ENCODE measurements around the gene SLC9A5. TPM values are rescaled to one million over a fixed set of nuclear protein-coding genes. Genes with fewer than 3 reads are reported as not detected.

The SLC9A5 gene
- total RNA-seq, 1 donor from 2014 or later: 1.4 TPM

DNA sequence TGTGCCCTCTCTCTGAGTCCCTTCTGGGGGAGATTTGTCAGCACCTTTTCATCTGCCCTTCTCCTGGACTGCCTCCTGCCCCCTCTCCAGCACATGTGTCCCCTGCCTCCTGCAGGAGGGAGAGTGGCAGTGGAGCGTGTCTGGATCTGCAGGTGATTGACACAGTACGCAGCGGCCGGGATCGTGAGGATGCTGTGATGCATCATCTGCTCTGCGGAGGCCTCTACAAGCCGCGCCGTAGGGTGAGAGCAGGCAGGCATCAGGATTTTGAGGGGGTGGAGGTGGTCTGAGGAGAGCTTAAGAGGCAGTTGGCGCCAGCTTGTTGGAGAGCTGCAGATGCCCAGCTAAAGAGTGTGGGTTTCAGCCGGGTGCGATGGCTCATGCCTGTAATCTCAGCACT lies 10.9 kb downstream of the SLC9A5 start:
- Mint-ChIP-seq H3K9me3 (ENCODE audit: unreplicated experiment) (no peaks in the 10 kb centered on the region), H3K4me1 (ENCODE audit: low read depth, unreplicated experiment) (peaks cover 7% of the 10 kb centered on the region), H3K36me3 (ENCODE audit: unreplicated experiment) (peaks cover 7% of the 10 kb centered on the region), H3K4me3 (ENCODE audit: unreplicated experiment) (no peak overlapping the region), H3K27me3 (ENCODE audit: unreplicated experiment) (peaks cover 3% of the 10 kb centered on the region), H3K27ac (ENCODE audit: unreplicated experiment) (no peak overlapping the region)
- no peak for DNase-seq
- TF ChIP-seq, protein P1, sequence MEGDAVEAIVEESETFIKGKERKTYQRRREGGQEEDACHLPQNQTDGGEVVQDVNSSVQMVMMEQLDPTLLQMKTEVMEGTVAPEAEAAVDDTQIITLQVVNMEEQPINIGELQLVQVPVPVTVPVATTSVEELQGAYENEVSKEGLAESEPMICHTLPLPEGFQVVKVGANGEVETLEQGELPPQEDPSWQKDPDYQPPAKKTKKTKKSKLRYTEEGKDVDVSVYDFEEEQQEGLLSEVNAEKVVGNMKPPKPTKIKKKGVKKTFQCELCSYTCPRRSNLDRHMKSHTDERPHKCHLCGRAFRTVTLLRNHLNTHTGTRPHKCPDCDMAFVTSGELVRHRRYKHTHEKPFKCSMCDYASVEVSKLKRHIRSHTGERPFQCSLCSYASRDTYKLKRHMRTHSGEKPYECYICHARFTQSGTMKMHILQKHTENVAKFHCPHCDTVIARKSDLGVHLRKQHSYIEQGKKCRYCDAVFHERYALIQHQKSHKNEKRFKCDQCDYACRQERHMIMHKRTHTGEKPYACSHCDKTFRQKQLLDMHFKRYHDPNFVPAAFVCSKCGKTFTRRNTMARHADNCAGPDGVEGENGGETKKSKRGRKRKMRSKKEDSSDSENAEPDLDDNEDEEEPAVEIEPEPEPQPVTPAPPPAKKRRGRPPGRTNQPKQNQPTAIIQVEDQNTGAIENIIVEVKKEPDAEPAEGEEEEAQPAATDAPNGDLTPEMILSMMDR (IDR thresholded peaks at IDR 0.05; ENCODE audit: partially characterized antibody, unreplicated experiment): no peak

DNA sequence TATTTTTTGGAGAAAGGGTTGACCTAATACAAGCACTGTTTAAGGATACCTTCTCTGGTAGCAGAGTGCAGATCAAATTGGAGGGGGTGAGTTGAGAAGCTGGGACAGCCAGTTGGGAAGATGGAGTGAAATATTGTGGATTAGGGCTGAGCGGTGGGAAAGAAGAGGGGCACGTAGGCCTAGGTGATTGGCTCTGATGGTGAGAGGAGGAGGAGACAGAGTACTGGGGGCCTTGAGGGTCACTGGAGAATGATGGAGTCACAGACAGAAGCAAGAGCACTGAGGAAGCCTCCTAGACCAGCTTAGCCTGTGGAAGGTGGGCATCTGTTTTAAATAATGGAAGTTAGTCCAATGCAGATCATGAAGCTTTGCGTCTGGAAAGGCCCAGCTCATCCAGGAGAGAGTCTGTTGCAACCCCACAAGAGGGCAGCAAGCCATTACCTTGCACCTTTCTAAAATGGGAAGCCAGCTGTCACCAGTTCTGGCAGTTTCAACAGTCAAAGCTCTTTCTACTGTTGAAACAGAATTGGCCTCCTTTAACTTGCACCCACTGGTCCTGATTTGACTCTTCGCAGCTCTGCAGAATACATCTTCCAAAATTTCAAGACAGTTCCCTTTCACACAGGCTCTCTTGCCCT lies 11.8 kb downstream of the SLC9A5 start:
- Mint-ChIP-seq H3K4me1 (ENCODE audit: low read depth, unreplicated experiment) (peaks cover 7% of the 10 kb centered on the region), H3K4me3 (ENCODE audit: unreplicated experiment) (peak overlapping the region; percentile 27), H3K27me3 (ENCODE audit: unreplicated experiment) (peaks cover 4% of the 10 kb centered on the region), H3K9me3 (ENCODE audit: unreplicated experiment) (no peaks in the 10 kb centered on the region), H3K36me3 (ENCODE audit: unreplicated experiment) (peaks cover 7% of the 10 kb centered on the region), H3K27ac (ENCODE audit: unreplicated experiment) (peak overlapping the region; percentile 20)
- no peak for DNase-seq
- TF ChIP-seq, protein P1 (IDR thresholded peaks at IDR 0.05; ENCODE audit: partially characterized antibody, unreplicated experiment): no peak

DNA sequence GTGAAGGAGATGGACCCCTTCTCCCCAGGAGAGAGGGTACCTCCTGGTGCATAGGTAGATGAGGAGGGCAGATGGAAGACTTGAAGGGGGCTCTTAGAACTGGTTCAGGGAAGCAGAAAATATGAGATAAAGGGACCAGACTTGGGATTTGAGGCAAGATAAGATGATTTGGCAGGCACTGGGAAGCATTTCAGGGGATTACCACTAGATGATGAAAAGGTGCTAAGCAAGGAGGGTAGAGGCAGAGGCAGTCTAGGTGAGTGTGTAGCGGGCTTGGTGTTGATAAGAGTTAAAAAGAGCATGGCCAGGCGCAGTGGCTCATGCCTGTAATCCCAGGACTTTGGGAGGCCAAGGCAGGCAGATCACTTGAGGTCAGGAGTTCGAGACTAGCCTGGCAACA lies 14.4 kb downstream of the SLC9A5 start:
- no peaks in the 10 kb centered on the region for H3K9me3 Mint-ChIP-seq (ENCODE audit: unreplicated experiment)
- H3K27me3 Mint-ChIP-seq (ENCODE audit: unreplicated experiment): peaks cover 6% of the 10 kb centered on the region
- H3K36me3 Mint-ChIP-seq (ENCODE audit: unreplicated experiment): peaks cover 7% of the 10 kb centered on the region
- TF ChIP-seq, protein P1 (IDR thresholded peaks at IDR 0.05; ENCODE audit: partially characterized antibody, unreplicated experiment): no peak
- no peak for DNase-seq
- peaks cover 7% of the 10 kb centered on the region for H3K4me1 Mint-ChIP-seq (ENCODE audit: low read depth, unreplicated experiment)
- H3K27ac Mint-ChIP-seq (ENCODE audit: unreplicated experiment): no peak overlapping the region
- H3K4me3 Mint-ChIP-seq (ENCODE audit: unreplicated experiment): no peak overlapping the region

DNA sequence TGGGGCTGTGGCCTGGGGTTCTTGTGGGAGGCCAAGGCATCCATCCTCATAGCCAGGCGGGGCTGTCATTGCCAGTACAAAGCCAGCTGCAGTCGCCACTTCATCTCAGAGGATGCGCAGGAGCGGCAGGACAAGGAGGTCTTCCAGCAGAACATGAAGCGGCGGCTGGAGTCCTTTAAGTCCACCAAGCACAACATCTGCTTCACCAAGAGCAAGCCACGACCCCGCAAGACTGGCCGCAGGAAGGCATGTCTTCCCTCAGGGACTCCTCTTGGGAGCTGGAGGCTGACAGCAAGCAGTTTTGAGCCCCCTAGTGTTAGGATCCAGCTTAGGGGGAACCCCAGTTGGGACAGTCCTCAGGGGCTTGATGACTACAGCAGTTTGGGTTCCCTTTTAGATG lies 15.5 kb downstream of the SLC9A5 start:
- TF ChIP-seq, protein P1 (IDR thresholded peaks at IDR 0.05; ENCODE audit: partially characterized antibody, unreplicated experiment): no peak
- peaks cover 6% of the 10 kb centered on the region for H3K27me3 Mint-ChIP-seq (ENCODE audit: unreplicated experiment)
- no peaks in the 10 kb centered on the region for H3K9me3 Mint-ChIP-seq (ENCODE audit: unreplicated experiment)
- peaks cover 7% of the 10 kb centered on the region for H3K36me3 Mint-ChIP-seq (ENCODE audit: unreplicated experiment)
- H3K4me3 Mint-ChIP-seq (ENCODE audit: unreplicated experiment): no peak overlapping the region
- no peak for DNase-seq
- no peak overlapping the region for H3K27ac Mint-ChIP-seq (ENCODE audit: unreplicated experiment)
- peaks cover 7% of the 10 kb centered on the region for H3K4me1 Mint-ChIP-seq (ENCODE audit: low read depth, unreplicated experiment)

DNA sequence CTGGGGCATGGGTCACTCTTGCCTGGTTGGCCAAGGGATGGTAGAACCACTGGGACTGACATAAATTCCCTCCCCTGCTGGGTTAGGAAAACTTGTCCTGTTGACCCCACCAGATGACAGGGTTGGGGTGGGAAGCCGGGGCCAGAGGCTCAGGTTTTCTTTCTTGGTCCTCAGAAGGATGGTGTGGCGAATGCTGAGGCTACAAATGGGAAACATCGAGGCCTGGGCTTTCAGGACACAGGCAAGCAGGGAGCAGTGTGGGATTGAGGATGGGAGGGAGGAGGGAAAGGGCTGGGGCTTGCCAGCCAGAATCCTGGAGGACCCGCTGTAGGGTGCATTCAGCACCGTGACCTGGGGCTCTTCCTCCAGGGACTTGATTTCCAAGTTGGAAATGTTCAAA lies 16.1 kb downstream of the SLC9A5 start:
- no peaks in the 10 kb centered on the region for H3K9me3 Mint-ChIP-seq (ENCODE audit: unreplicated experiment)
- no peak overlapping the region for H3K27ac Mint-ChIP-seq (ENCODE audit: unreplicated experiment)
- peaks cover 7% of the 10 kb centered on the region for H3K36me3 Mint-ChIP-seq (ENCODE audit: unreplicated experiment)
- H3K4me3 Mint-ChIP-seq (ENCODE audit: unreplicated experiment): no peak overlapping the region
- peaks cover 3% of the 10 kb centered on the region for H3K27me3 Mint-ChIP-seq (ENCODE audit: unreplicated experiment)
- TF ChIP-seq, protein P1 (IDR thresholded peaks at IDR 0.05; ENCODE audit: partially characterized antibody, unreplicated experiment): no peak
- H3K4me1 Mint-ChIP-seq (ENCODE audit: low read depth, unreplicated experiment): peaks cover 7% of the 10 kb centered on the region
- no peak for DNase-seq
